ENCODE results near the gene C1QTNF9.
"Not testable (repeated sequence)": the region's sequence is repeated elsewhere in the genome, so short reads cannot be mapped to it uniquely, and the experiment has no call there.

The C1QTNF9 gene

DNA sequence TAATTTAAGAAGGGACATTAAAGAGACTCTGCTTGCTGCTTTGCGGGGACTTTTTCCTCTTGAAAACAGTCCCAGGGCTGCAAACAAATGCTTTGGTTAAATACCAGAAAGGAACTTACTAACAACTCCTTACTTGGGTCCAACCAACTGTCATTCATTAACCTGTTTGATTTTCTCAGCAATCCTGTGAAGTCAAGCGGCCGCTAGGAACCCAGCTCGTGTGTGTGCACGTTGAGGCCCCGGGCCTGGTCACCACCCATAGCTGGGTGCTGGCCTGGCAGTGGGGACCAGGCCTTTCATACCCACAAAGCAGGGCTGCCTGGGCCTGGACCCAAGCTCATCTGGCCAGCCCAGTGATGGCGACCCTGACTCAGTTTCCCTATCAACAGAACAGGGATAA, 50.7 kb downstream of the C1QTNF9 start:
- no peaks in the 10 kb centered on the region for H3K9me3 Mint-ChIP-seq
- DNase-seq: no peak
- H3K27ac Mint-ChIP-seq: no peak overlapping the region
- H3K27me3 Mint-ChIP-seq: no peaks in the 10 kb centered on the region
- H3K4me3 Mint-ChIP-seq: no peak overlapping the region
- no peaks in the 10 kb centered on the region for H3K4me1 Mint-ChIP-seq
- no peak for ATAC-seq

DNA sequence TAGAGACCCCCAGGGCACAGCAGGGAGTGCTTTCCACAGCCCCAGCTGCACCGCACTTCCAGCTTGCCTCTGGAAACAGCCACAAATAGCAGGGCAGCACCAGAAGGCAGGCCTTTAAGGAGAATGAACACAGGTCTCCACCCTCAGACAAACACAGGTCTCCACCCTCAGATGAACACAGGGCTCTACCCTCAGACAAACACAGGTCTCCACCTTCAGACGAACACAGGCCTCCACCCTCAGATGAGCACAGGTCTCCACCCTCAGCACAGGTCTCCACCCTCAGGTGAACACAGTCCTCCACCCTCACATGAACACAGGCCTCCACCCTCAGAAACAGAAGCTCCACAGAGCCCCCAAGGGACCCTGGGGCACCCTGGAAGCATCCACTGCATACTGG, 51.7 kb downstream of the C1QTNF9 start:
- H3K27ac Mint-ChIP-seq: peak overlapping the region; percentile 48 to 55
- H3K4me1 Mint-ChIP-seq: no peaks in the 10 kb centered on the region
- H3K4me3 Mint-ChIP-seq: no peak overlapping the region
- DNase-seq (no peak), ATAC-seq (no peak)
- no peaks in the 10 kb centered on the region for H3K27me3 Mint-ChIP-seq
- H3K9me3 Mint-ChIP-seq: no peaks in the 10 kb centered on the region

DNA sequence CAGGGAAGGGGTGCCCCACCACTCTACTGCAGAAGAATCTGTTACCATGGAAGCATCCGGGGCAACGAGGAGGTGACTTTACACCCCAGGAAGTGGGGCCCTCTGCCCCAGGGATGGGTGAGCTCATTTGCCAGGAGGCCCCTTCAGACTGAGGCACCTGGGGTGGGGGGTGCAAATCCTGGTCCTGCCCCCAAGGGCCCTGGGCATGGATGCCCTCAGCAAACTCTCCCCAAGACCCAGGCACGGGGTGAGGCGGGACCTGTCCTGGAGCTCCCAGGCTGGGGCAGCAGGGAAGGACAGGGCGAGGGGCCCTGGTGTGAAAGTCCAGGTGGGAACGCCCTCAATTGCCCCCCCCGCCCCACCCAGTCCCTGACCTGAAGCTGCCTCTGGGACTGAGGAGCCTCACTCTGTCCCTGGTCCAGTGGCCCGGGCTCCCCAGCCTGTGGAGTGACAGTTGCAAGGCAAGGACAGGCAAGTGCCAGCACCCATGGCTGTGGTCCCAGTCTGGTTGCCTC, 52.5 kb downstream of the C1QTNF9 start:
- Mint-ChIP-seq H3K9me3 (no peaks in the 10 kb centered on the region), H3K4me1 (no peaks in the 10 kb centered on the region), H3K27me3 (peaks cover 8% of the 10 kb centered on the region), H3K4me3 (no peak overlapping the region), H3K27ac (no peak overlapping the region)
- DNase-seq (no peak), ATAC-seq (peak; percentile 38)

DNA sequence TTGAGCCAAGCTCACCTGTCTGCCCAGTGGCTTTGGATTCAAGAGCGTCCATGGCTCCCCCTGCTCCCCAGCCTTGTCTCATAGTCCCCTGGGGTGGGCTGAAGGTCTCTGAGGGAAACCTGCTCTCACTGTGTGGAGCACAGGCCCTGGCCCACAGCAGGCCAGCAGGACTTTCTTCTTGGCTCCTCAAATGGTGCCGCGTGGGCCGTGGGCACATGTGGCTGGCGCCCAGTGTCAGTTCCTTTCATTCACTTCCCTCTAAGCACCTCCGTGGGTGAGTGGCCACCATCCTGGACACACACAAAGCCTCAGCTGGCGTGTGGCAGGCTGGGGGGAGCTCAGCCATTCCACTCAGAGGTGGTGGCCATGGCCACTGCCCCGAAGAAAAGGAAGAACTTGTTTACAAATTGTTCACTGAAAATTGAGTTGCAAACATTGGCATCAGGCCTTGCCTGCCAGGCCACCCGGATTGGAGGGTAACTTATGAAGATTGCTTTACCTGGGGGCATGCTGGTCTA, 53.1 kb downstream of the C1QTNF9 start:
- DNase-seq (no peak), ATAC-seq (no peak)
- peak overlapping the region in 1 of 2 donors; percentile 59 for H3K27ac Mint-ChIP-seq
- H3K4me1 Mint-ChIP-seq: no peaks in the 10 kb centered on the region
- H3K27me3 Mint-ChIP-seq: peaks cover 8% of the 10 kb centered on the region
- no peaks in the 10 kb centered on the region for H3K9me3 Mint-ChIP-seq
- no peak overlapping the region for H3K4me3 Mint-ChIP-seq

DNA sequence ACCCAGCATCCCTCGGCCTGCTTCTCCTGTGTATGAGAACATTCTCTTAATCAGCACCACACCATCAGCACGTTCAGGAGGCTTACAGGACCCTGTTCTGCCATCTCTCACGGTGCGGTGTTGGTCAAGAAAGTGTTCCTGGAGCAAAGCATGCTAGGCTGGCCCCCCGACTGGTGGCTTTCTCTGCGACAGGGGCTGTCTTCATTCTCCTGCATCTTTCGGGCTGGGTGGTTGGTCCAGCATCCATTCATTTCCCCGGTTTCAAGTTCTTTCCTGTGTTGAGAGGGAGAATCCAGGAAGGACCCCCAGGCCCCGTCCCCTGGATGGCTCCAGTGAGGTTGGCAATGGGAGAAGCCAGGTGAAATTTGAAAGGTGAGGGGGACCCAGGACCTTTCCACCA, 55.8 kb downstream of the C1QTNF9 start:
- no peak overlapping the region for H3K4me3 Mint-ChIP-seq
- no peaks in the 10 kb centered on the region for H3K9me3 Mint-ChIP-seq
- no peaks in the 10 kb centered on the region for H3K4me1 Mint-ChIP-seq

DNA sequence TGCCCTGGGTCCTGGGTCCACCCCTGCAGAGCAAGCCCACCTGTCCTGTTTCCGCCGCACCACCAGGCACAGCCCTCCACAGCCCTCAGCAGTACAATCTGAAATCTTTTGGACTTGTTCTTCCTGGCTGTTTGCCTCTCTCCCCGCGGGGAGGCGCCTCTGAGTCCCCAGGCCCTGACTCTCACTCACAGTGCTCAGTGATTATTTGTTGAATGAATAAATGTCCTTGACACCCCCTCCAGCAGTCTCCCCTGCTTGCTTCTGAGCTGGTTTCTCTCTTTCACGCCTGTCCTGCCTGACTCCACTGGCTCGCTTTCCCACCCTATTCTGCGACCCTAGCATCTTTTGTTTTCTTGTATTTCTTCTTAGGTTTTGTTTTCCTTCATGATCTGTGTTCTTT, 56.9 kb downstream of the C1QTNF9 start:
- not testable (repeated sequence) for ATAC-seq, DNase-seq, H3K9me3 Mint-ChIP-seq, H3K4me3 Mint-ChIP-seq, H3K4me1 Mint-ChIP-seq
- H3K27me3 Mint-ChIP-seq: peaks cover 20% of the 10 kb centered on the region
- peak overlapping the region in 1 of 2 donors; percentile 12 for H3K27ac Mint-ChIP-seq

More for the DNA sequence above, 55.8 kb downstream of the C1QTNF9 start:
- ATAC-seq: no peak
- Mint-ChIP-seq H3K27ac (no peak overlapping the region), H3K27me3 (peaks cover 9% of the 10 kb centered on the region)
- DNase-seq: no peak

DNA sequence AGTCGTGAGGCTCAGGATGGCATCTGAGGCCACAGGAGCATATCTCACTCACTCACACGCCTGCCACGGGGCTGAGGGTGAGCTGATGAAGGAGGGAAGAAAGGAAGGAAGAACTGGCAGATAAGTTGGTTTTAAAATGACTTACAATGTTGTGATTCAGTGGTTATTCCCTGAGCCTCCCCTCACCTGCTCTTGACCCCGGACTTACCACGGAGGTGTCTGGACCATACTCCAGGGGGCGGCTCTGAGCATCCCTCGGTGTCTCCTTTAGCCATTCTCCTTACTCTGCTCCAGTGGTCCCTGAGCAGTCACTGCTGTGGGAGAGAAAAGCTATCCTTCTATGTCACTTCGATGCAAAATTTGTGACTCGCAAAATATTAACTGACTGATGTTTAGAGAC, 61.9 kb downstream of the C1QTNF9 start:
- H3K27me3 Mint-ChIP-seq: peaks cover 23% of the 10 kb centered on the region
- H3K27ac Mint-ChIP-seq, H3K4me3 Mint-ChIP-seq, ATAC-seq, H3K4me1 Mint-ChIP-seq, DNase-seq, H3K9me3 Mint-ChIP-seq: not testable (repeated sequence)

Data from stimulated activated naive CD8-positive, alpha-beta T cell treated with anti-CD3 and anti-CD28 coated beads, Interleukin-15, amount 100 ng/mL, for 72 hours (primary cell).